IMR-90 (cell line): ENCODE measurements around the gene TIMM44. TPM values are rescaled to one million over a fixed set of nuclear protein-coding genes. Genes with fewer than 3 reads are reported as not detected.

Experiments used
- ATAC-seq: fragments of 200-7000 bp; cut with Tn5 transposase; 2 replicates; pipeline ENCODE4 v1.9.1; 2020; ENCODE audit warnings: low read depth, mild to moderate bottlenecking, moderate library complexity
- BruUV-seq: library from RNA; stranded (reverse); fragments of 400-500 nt; replicated peaks from 2 replicates; lab custom pipeline; 2021; lab: Mats Ljungman, UMichigan
- CTCF ChIA-PET: fragments of 300-600 bp; formaldehyde crosslinking; extraction: SDS; loops from one replicate; lab custom pipeline; 2021; ENCODE audit warnings: antibody characterized with exemption; lab: Yijun Ruan, JAX
- POLR2A ChIA-PET: fragments of 300-600 bp; sonication (Branson Sonifier 250); formaldehyde crosslinking; loops from one replicate; lab custom pipeline; 2022; ENCODE audit warnings: antibody characterized with exemption; ENCODE audit not compliant: unreplicated experiment; lab: Charles Lee
- DNase-seq: peaks from one replicate; pipeline ENCODE4 v3.0.0; 2013
- H2AFZ ChIP-seq: replicated peaks from 2 replicates; pipeline ENCODE3; 2013; ENCODE audit warnings: low read length, mild to moderate bottlenecking; ENCODE audit not compliant: poor library complexity
- H2AK5ac ChIP-seq: 2 replicates; pipeline ENCODE4 v1.6.1; 2013; ENCODE audit warnings: low read depth, low read length, inconsistent platforms
- H2AK9ac ChIP-seq: replicated peaks from 2 replicates; pipeline ENCODE3; 2013; ENCODE audit warnings: mild to moderate bottlenecking, low read depth, low read length, moderate library complexity; ENCODE audit not compliant: poor library complexity
- H2BK120ac ChIP-seq: 2 replicates; pipeline ENCODE4 v1.6.1; 2013; ENCODE audit warnings: low read depth, low read length, inconsistent platforms
- H2BK15ac ChIP-seq: 3 replicates; pipeline ENCODE4 v1.6.1; 2013; ENCODE audit warnings: low read depth, low read length, inconsistent platforms
- H2BK20ac ChIP-seq: 2 replicates; pipeline ENCODE4 v1.6.1; 2013; ENCODE audit warnings: low read depth, mild to moderate bottlenecking, inconsistent platforms, low read length, moderate library complexity
- H2BK5ac ChIP-seq: 2 replicates; pipeline ENCODE4 v1.6.1; 2013; ENCODE audit warnings: mild to moderate bottlenecking, low read depth, low read length, inconsistent platforms; ENCODE audit not compliant: poor library complexity, severe bottlenecking
- H3K14ac ChIP-seq: replicated peaks from 2 replicates; pipeline ENCODE4 v1.6.1; 2013; ENCODE audit warnings: low read depth, low read length, inconsistent platforms
- H3K18ac ChIP-seq: 2 replicates; pipeline ENCODE4 v1.6.1; 2013; ENCODE audit warnings: low read depth, low read length, control low read depth
- H3K23ac ChIP-seq: 2 replicates; pipeline ENCODE4 v1.6.1; 2013; ENCODE audit warnings: low read depth, low read length, inconsistent platforms
- H3K27ac ChIP-seq: 2 replicates; pipeline ENCODE4 v1.5.1; 2013; ENCODE audit warnings: mild to moderate bottlenecking, control low read depth, low read length; ENCODE audit not compliant: insufficient read depth
- H3K27me3 ChIP-seq: 2 replicates; pipeline ENCODE4 v1.6.1; 2013; ENCODE audit warnings: low read length; ENCODE audit not compliant: control insufficient read depth, insufficient read depth
- H3K36me3 ChIP-seq: 2 replicates; pipeline ENCODE4 v1.6.1; 2013; ENCODE audit warnings: low read length, mixed read lengths; ENCODE audit not compliant: control insufficient read depth, insufficient read depth
- H3K4ac ChIP-seq: 2 replicates; pipeline ENCODE4 v1.6.1; 2013; ENCODE audit warnings: low read depth, low read length, inconsistent platforms
- H3K4me1 ChIP-seq: 2 replicates; pipeline ENCODE4 v1.6.1; 2013; ENCODE audit warnings: low read length, mixed read lengths; ENCODE audit not compliant: control insufficient read depth, insufficient read depth
- H3K4me2 ChIP-seq: 2 replicates; pipeline ENCODE4 v1.6.1; 2013; ENCODE audit warnings: low read depth, mild to moderate bottlenecking, control low read depth, low read length, moderate library complexity
- H3K4me3 ChIP-seq: 2 replicates; pipeline ENCODE4 v1.5.1; 2013; ENCODE audit warnings: low read depth, mild to moderate bottlenecking, control low read depth, low read length, moderate library complexity; ENCODE audit not compliant: insufficient read depth
- H3K56ac ChIP-seq: 2 replicates; pipeline ENCODE4 v1.6.1; 2013; ENCODE audit warnings: low read length, inconsistent platforms; ENCODE audit not compliant: insufficient read depth; ENCODE audit errors: extremely low read depth
- H3K79me1 ChIP-seq, 2 experiments: 2 replicates each; pipeline ENCODE4 v1.6.1; 2013; ENCODE audit warnings: low read length in 2 of 2, inconsistent platforms in 1 of 2, low read depth in 1 of 2
- H3K9ac ChIP-seq: 2 replicates; pipeline ENCODE4 v1.6.1; 2013; ENCODE audit warnings: low read depth, low read length, control low read depth
- H3K9me1 ChIP-seq: 2 replicates; pipeline ENCODE4 v1.6.1; 2013; ENCODE audit warnings: low read length, inconsistent platforms; ENCODE audit not compliant: insufficient read depth
- H3K9me3 ChIP-seq: 2 replicates; pipeline ENCODE4 v1.6.1; 2013; ENCODE audit warnings: low read length; ENCODE audit not compliant: control insufficient read depth, insufficient read depth
- H4K20me1 ChIP-seq: 2 replicates; pipeline ENCODE4 v1.6.1; 2013; ENCODE audit warnings: low read length, inconsistent platforms; ENCODE audit not compliant: insufficient read depth
- H4K5ac ChIP-seq: 2 replicates; pipeline ENCODE4 v1.6.1; 2013; ENCODE audit warnings: mild to moderate bottlenecking, low read depth, low read length, control low read depth
- H4K8ac ChIP-seq, 2 experiments: 2 replicates each; pipeline ENCODE4 v1.6.1; 2013; ENCODE audit warnings: low read depth in 2 of 2, low read length in 2 of 2, control low read depth in 1 of 2, inconsistent platforms in 1 of 2
- H4K91ac ChIP-seq: 2 replicates; pipeline ENCODE4 v1.6.1; 2013; ENCODE audit warnings: low read depth, low read length, inconsistent platforms; ENCODE audit not compliant: insufficient read depth
- BHLHE40 ChIP-seq: fragments of 150-350 bp; IDR thresholded peaks from 2 replicates; pipeline ENCODE4 v1.6.1; 2016; ENCODE audit warnings: mild to moderate bottlenecking, low read depth, low read length
- CEBPB ChIP-seq: IDR thresholded peaks from 2 replicates; pipeline ENCODE4 v1.6.1; 2012; ENCODE audit warnings: low read depth, low read length, improper control_type of control experiment
- CHD1 ChIP-seq: IDR thresholded peaks from 2 replicates; pipeline ENCODE4 v1.6.1; 2012; ENCODE audit warnings: low read depth, low read length, improper control_type of control experiment
- FOS ChIP-seq: fragments of 150-350 bp; IDR thresholded peaks from 2 replicates; pipeline ENCODE4 v1.6.1; 2016; ENCODE audit warnings: low read depth, low read length
- MAFK ChIP-seq: IDR thresholded peaks from 2 replicates; pipeline ENCODE4 v1.6.1; 2012; ENCODE audit warnings: low read depth, low read length, improper control_type of control experiment
- NFE2L2 ChIP-seq: fragments of 150-350 bp; IDR thresholded peaks from 2 replicates; pipeline ENCODE4 v1.6.1; 2016; ENCODE audit warnings: low read depth, mild to moderate bottlenecking, low read length
- POLR2A ChIP-seq: IDR thresholded peaks from 2 replicates; pipeline ENCODE4 v1.6.1; 2012; ENCODE audit warnings: mild to moderate bottlenecking, low read depth, low read length
- RAD21 ChIP-seq: IDR thresholded peaks from 2 replicates; pipeline ENCODE4 v1.6.1; 2012; ENCODE audit warnings: low read length, improper control_type of control experiment
- RCOR1 ChIP-seq: IDR thresholded peaks from 2 replicates; pipeline ENCODE4 v1.6.1; 2012; ENCODE audit warnings: mild to moderate bottlenecking, low read length, improper control_type of control experiment; ENCODE audit not compliant: insufficient replicate concordance
- SMC3 ChIP-seq: fragments of 150-350 bp; IDR thresholded peaks from 2 replicates; pipeline ENCODE4 v1.6.1; 2016; ENCODE audit warnings: low read depth, mild to moderate bottlenecking, antibody characterized with exemption, low read length, moderate library complexity
- WGBS, 2 experiments: methylation state at CpG; one replicate each; pipeline versions ENCODE4 v1.1.5 to v1.1.7; 2013; ENCODE audit warnings: missing lambda C conversion rate in 2 of 2; ENCODE audit not compliant: insufficient read length in 1 of 2; ENCODE audit errors: extremely low coverage in 2 of 2; 5-methylcytosine and 5-hydroxymethylcytosine counted together
- dilution Hi-C: fragments of 300-500 bp; cut with HindIII; formaldehyde crosslinking; loops from one replicate; pipeline ENCODE4 v1.14.3; 2018; ENCODE audit warnings: low sequenced_read_pairs; ENCODE audit not compliant: unreplicated experiment
- in situ Hi-C: fragments of 300-500 bp; cut with MboI; formaldehyde crosslinking; loops from 3 replicates; pipeline ENCODE4 v1.14.3; 2019; ENCODE audit warnings: low sequenced_read_pairs, inconsistent platforms, mixed read lengths
- intact Hi-C: fragments of 100-400 bp; cut with micrococcal nuclease; formaldehyde crosslinking; loops from 2 replicates; pipeline ENCODE4 v1.10.0; 2022
- polyA plus RNA-seq, 3 experiments: library from polyadenylated mRNA; depleted of rRNA; stranded (reverse); fragments of >200 nt; gene quantifications; 2 replicates each; pipeline ENCODE4 v1.2.3, GENCODE V29; 2012; ENCODE audit warnings: low replicate concordance in 1 of 3
- total RNA-seq: library from RNA; depleted of rRNA; stranded (reverse); fragments of >200 nt; gene quantifications from 2 replicates; pipeline ENCODE4 v1.2.3, GENCODE V29; 2012
- TF ChIP-seq, protein P1 (sequence below): fragments of 150-350 bp; IDR thresholded peaks from 2 replicates; pipeline ENCODE4 v1.6.1; 2017; ENCODE audit warnings: mild to moderate bottlenecking, antibody characterized with exemption, low read length, low read depth
- TF ChIP-seq, protein P2 (sequence below): conservative IDR thresholded peaks from 2 replicates; pipeline ENCODE4 v1.5.1; 2012; ENCODE audit warnings: mild to moderate bottlenecking, low read depth, low read length, improper control_type of control experiment

TIMM44 gene
- total and polyA plus RNA-seq, 2 of the 4 experiments (the other 2 are of a cell fraction): 37.6 to 52.3 TPM

DNA sequence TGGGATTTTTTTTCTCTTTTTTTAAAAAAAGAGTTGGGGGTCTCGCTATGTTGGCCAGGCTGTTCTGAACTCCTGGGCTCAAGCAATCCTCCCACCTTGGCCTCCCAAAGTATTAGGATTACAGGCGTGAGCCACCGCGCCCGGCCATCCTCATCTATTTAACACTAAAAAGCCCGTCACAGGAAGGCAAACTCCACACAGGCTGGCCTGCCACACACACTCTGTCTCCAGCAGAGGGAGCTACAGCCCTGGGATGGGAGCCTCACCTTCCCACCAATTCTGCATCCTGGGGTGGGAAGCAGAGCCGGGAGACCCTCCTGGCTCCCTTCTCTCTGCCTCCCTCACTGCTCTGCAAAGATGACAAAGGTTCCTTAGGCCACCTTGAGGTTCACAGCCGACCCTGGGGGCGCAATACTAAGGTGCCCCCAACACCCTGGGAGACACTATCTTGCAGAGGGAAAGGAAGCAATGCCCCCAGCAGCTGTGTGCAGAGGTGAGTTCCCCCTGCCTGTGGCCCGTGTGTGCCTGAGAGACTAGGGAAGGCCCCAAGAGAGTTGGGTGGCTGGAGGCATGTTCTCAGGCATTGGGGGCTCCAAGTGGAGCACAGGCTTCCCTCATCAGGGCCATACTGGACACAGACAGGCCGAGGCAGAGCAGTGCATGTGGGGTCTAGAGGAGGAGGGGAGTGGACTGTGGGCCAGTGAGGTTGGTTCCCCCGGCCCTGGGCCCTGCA, 27.4 kb upstream of the TIMM44 start:
- Histone ChIP-seq H2AFZ (peak overlapping the region; percentile 32), H2BK20ac (no peak overlapping the region), H2BK5ac (no peak overlapping the region), H3K27me3 (no peaks in the 10 kb centered on the region), H3K9me1 (no peaks in the 10 kb centered on the region), H4K8ac (no peak overlapping the region), H2AK9ac (peak overlapping the region; percentile 24), H3K4me3 (no peak overlapping the region), H3K4me1 (no peaks in the 10 kb centered on the region), H4K91ac (no peak overlapping the region), H4K5ac (no peak overlapping the region), H3K9ac (no peak overlapping the region), H3K56ac (no peak overlapping the region), H3K79me1 (peaks cover 16 to 38% of the 10 kb centered on the region in 2 experiments; a peak in 3 of 4 replicates), H3K14ac (no peak overlapping the region), H3K36me3 (peaks cover 59% of the 10 kb centered on the region), H3K9me3 (no peaks in the 10 kb centered on the region), H4K20me1 (peaks cover 34% of the 10 kb centered on the region), H3K23ac (no peak overlapping the region), H3K4ac (no peak overlapping the region), H3K4me2 (no peak overlapping the region), H2BK120ac (no peak overlapping the region), H2BK15ac (no peak overlapping the region), H3K27ac (no peak overlapping the region), H2AK5ac (no peak overlapping the region), H3K18ac (no peak overlapping the region)
- intact Hi-C loops (loop anchor here (1.0 kb wide), 2 partner anchors 31 to 282 kb away; no protein-coding TSS in a partner anchor), dilution Hi-C loops (no loop called here), in situ Hi-C loops (loop anchor here (10.0 kb wide), 1 partner anchor 284 kb away; no protein-coding TSS in a partner anchor)
- WGBS, 2 experiments: 80% methylated on average over 1 of the region's 12 CpGs; no CpG with 5 or more reads in 1 of the 2 experiments
- ChIA-PET CTCF (interaction anchor here (0.5 to 1.6 kb wide), 4 partner anchors 10 to 207 kb away, joined by 3 to 4 read pairs (median 4); no protein-coding TSS in a partner anchor), POLR2A (no interaction called here)
- no peak for TF ChIP-seq POLR2A
- TF ChIP-seq MAFK: no peak
- TF ChIP-seq NFE2L2: no peak
- TF ChIP-seq, protein P1, sequence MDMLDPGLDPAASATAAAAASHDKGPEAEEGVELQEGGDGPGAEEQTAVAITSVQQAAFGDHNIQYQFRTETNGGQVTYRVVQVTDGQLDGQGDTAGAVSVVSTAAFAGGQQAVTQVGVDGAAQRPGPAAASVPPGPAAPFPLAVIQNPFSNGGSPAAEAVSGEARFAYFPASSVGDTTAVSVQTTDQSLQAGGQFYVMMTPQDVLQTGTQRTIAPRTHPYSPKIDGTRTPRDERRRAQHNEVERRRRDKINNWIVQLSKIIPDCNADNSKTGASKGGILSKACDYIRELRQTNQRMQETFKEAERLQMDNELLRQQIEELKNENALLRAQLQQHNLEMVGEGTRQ: no peak
- no peak for TF ChIP-seq FOS
- TF ChIP-seq CHD1: no peak
- TF ChIP-seq CEBPB: no peak
- TF ChIP-seq RCOR1: no peak
- TF ChIP-seq SMC3: peak; percentile 70
- peak; percentile 81 for TF ChIP-seq RAD21
- TF ChIP-seq BHLHE40: no peak
- TF ChIP-seq, protein P2, sequence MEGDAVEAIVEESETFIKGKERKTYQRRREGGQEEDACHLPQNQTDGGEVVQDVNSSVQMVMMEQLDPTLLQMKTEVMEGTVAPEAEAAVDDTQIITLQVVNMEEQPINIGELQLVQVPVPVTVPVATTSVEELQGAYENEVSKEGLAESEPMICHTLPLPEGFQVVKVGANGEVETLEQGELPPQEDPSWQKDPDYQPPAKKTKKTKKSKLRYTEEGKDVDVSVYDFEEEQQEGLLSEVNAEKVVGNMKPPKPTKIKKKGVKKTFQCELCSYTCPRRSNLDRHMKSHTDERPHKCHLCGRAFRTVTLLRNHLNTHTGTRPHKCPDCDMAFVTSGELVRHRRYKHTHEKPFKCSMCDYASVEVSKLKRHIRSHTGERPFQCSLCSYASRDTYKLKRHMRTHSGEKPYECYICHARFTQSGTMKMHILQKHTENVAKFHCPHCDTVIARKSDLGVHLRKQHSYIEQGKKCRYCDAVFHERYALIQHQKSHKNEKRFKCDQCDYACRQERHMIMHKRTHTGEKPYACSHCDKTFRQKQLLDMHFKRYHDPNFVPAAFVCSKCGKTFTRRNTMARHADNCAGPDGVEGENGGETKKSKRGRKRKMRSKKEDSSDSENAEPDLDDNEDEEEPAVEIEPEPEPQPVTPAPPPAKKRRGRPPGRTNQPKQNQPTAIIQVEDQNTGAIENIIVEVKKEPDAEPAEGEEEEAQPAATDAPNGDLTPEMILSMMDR: peak; percentile 69
- no TSS peak for BruUV-seq
- peak; percentile 92 for ATAC-seq
- peak; percentile 28 for DNase-seq
